HUES48 (cell line): ENCODE measurements around the gene HEMGN.
"Not testable (repeated sequence)": the region's sequence is repeated elsewhere in the genome, so short reads cannot be mapped to it uniquely, and the experiment has no call there.

Source experiments
- H3K27ac ChIP-seq: one replicate; pipeline ENCODE4 v1.7.0; 2013; ENCODE audit warnings: low read depth, low read length, inconsistent platforms
- H3K27me3 ChIP-seq: 2 replicates; pipeline ENCODE4 v1.6.1; 2013; ENCODE audit warnings: mild to moderate bottlenecking, low read length; ENCODE audit not compliant: control insufficient read depth, insufficient read depth
- H3K36me3 ChIP-seq: 2 replicates; pipeline ENCODE4 v1.6.1; 2013; ENCODE audit warnings: low read length; ENCODE audit not compliant: control insufficient read depth, insufficient read depth
- H3K4me1 ChIP-seq: 2 replicates; pipeline ENCODE4 v1.6.1; 2013; ENCODE audit warnings: mild to moderate bottlenecking, low read length; ENCODE audit not compliant: control insufficient read depth, insufficient read depth
- H3K4me3 ChIP-seq: 2 replicates; pipeline ENCODE4 v1.5.1; 2013; ENCODE audit warnings: mild to moderate bottlenecking, low read depth, low read length
- H3K9ac ChIP-seq: 2 replicates; pipeline ENCODE4 v1.6.1; 2013; ENCODE audit warnings: mild to moderate bottlenecking, low read depth, low read length, moderate library complexity
- H3K9me3 ChIP-seq: 2 replicates; pipeline ENCODE4 v1.6.1; 2013; ENCODE audit warnings: low read length; ENCODE audit not compliant: control insufficient read depth, insufficient read depth

Gene HEMGN

GRCh38 chr9:97962136-97962535, 24.2 kb upstream of the HEMGN start:
- Histone ChIP-seq H3K27me3 (peaks cover 20% of the 10 kb centered on the region), H3K4me3 (no peak overlapping the region), H3K36me3 (no peaks in the 10 kb centered on the region), H3K4me1 (no peaks in the 10 kb centered on the region), H3K27ac (no peak overlapping the region), H3K9me3 (no peaks in the 10 kb centered on the region), H3K9ac (no peak overlapping the region)

DNA sequence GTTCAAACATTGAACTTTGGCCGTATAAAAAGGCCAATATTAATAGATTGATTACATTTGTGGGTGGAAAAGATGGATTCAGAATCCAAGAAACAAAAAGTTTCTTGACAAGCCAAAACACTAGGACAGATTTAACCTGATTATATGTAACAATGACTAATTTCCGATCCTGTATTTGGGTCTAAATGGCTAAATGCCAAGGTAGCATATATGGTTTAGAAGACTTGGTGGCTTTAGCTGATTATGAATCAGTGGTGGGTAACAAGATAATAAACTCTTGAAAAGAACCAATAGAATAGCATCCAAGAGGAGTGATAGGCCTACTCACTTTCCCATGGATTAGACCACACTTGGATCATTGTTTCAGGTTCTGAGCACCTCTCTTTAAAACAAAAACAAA, 23.4 kb upstream of the HEMGN start:
- Histone ChIP-seq H3K27me3 (peaks cover 20% of the 10 kb centered on the region), H3K4me3 (no peak overlapping the region), H3K27ac (no peak overlapping the region), H3K36me3 (no peaks in the 10 kb centered on the region), H3K9me3 (no peaks in the 10 kb centered on the region), H3K4me1 (no peaks in the 10 kb centered on the region), H3K9ac (no peak overlapping the region)

DNA sequence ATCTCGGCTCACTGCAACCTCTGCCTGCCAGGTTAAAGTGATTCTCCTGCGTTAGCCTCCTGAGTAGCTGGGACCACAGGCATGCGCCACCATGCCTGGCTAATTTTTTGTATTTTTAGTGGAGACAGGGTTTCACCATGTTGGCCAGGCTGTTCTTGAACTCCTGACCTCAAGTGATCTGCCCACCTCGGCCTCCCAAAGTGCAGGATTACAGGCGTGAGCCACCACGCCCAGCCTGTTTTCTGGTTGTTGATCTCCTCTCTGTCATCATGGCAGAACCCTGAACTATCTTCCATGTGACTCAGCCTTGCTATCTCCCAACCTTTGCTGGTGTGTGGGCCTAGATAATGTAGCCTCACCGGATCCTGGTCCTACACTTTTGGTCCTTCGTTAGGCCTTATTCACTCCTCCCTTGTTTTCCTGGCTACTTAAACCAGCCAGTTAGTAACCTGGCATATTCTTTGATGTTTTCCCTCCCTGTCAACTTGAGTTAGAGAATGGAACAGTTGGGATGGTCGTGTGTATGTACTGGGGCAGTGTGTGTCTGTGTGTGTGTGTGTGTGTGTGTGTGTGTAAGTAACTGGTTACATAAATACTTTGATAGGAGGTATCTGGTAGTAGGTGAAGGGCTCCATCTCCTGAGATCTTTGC, 22.8 kb upstream of the HEMGN start:
- not testable (repeated sequence) for H3K4me1 ChIP-seq, H3K9me3 ChIP-seq, H3K27ac ChIP-seq, H3K4me3 ChIP-seq, H3K9ac ChIP-seq, H3K36me3 ChIP-seq
- peaks cover 18% of the 10 kb centered on the region for H3K27me3 ChIP-seq

GRCh38 chr9:97959585-97959984, 21.6 kb upstream of the HEMGN start:
- H3K27me3 ChIP-seq = peaks cover 5% of the 10 kb centered on the region
- H3K4me1 ChIP-seq = no peaks in the 10 kb centered on the region
- H3K9me3 ChIP-seq = no peaks in the 10 kb centered on the region
- no peaks in the 10 kb centered on the region for H3K36me3 ChIP-seq
- no peak overlapping the region for H3K4me3 ChIP-seq
- no peak overlapping the region for H3K9ac ChIP-seq
- H3K27ac ChIP-seq = no peak overlapping the region

GRCh38 chr9:97958812-97959511, 21.0 kb upstream of the HEMGN start:
- H3K27me3 ChIP-seq = no peaks in the 10 kb centered on the region; the same call in 1 of the 2 replicates
- H3K9ac ChIP-seq = no peak overlapping the region
- no peaks in the 10 kb centered on the region for H3K4me1 ChIP-seq
- H3K36me3 ChIP-seq = no peaks in the 10 kb centered on the region
- H3K9me3 ChIP-seq = no peaks in the 10 kb centered on the region
- no peak overlapping the region for H3K27ac ChIP-seq
- H3K4me3 ChIP-seq = no peak overlapping the region

DNA sequence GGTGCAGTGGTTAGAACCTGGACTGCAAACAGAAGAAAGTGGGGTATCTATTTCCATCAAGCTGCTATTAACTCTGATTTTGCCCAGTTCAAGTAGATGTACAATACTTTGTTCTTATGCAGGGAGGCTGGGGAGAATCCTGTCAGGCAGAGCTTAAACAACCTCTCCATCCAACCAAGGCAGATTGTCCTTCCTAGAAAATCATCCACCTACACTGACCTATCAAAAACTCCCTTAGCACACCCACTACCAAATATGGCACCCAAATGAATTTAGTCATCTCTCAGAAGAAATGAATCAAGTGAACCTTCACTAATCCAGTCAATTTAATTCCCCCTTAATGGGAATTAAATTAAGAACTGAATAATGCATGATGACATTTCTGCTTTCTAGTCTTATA, 18.4 kb upstream of the HEMGN start:
- Histone ChIP-seq H3K9ac (no peak overlapping the region), H3K4me3 (no peak overlapping the region), H3K36me3 (no peaks in the 10 kb centered on the region), H3K27ac (no peak overlapping the region), H3K9me3 (0 out of 2 replicates have a peak, but pooled peaks cover 2% of the 10 kb centered on the region), H3K4me1 (no peaks in the 10 kb centered on the region), H3K27me3 (no peaks in the 10 kb centered on the region; the same call in 1 of the 2 replicates)

DNA sequence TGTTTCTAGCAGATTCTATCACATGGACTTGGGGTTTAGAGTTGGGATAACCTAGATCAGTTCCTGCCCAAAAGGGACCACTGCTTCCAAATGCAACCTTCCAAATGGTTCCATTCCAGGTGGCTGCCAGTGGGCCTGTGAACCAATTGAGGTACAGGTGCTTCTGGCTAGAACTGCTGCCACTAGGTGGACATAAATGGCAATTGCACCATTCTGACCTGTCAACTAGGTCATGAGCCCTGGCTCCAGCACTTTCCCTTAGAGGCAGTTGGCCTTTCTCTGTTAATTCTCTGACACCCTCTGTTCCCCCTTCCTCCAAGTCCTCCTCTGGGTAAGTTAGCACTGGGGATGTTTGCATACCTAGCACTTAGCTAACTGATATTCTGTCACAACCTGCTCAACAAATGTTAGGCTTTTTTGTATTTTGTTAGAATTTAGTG, 16.6 kb upstream of the HEMGN start:
- no peak overlapping the region for H3K4me3 ChIP-seq
- H3K9ac ChIP-seq = no peak overlapping the region
- no peak overlapping the region for H3K27ac ChIP-seq
- H3K27me3 ChIP-seq = no peaks in the 10 kb centered on the region
- H3K9me3 ChIP-seq = peaks cover 7% of the 10 kb centered on the region; the same call in 1 of the 2 replicates
- H3K36me3 ChIP-seq = no peaks in the 10 kb centered on the region
- H3K4me1 ChIP-seq = no peaks in the 10 kb centered on the region

GRCh38 chr9:97950873-97951272, 12.9 kb upstream of the HEMGN start:
- not testable (repeated sequence) for H3K36me3 ChIP-seq, H3K9me3 ChIP-seq, H3K9ac ChIP-seq, H3K4me3 ChIP-seq, H3K27me3 ChIP-seq, H3K4me1 ChIP-seq, H3K27ac ChIP-seq

DNA sequence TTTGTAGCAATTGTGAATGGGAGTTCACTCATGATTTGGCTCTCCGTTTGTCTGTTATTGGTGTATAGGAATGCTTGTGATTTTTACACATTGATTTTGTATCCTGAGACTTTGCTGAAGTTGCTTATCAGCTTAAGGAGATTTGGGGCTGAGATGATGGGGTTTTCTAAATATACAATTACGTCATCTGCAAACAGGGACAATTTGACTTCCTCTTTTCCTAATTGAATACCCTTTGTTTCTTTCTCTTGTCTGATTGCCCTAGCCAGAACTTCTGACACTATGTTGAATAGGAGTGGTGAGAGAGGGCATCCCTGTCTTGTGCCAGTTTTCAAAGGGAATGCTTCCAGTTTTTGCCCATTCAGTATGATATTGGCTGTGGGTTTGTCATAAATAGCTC, 9.1 kb upstream of the HEMGN start:
- H3K4me1 ChIP-seq, H3K9ac ChIP-seq, H3K9me3 ChIP-seq, H3K4me3 ChIP-seq, H3K27ac ChIP-seq, H3K36me3 ChIP-seq: not testable (repeated sequence)
- peaks cover 19% of the 10 kb centered on the region for H3K27me3 ChIP-seq

- not testable (repeated sequence) for H3K9me3 ChIP-seq, H3K36me3 ChIP-seq, H3K9ac ChIP-seq, H3K4me3 ChIP-seq, H3K27ac ChIP-seq, H3K4me1 ChIP-seq
- peaks cover 35% of the 10 kb centered on the region for H3K27me3 ChIP-seq
Observed at GRCh38 chr9:97945470-97945869, 7.5 kb upstream of the HEMGN start.

- no peak overlapping the region for H3K4me3 ChIP-seq
- no peaks in the 10 kb centered on the region for H3K9me3 ChIP-seq
- no peaks in the 10 kb centered on the region for H3K36me3 ChIP-seq
- no peaks in the 10 kb centered on the region for H3K4me1 ChIP-seq
- H3K27ac ChIP-seq = no peak overlapping the region
- H3K27me3 ChIP-seq = peaks cover 43% of the 10 kb centered on the region
- H3K9ac ChIP-seq = no peak overlapping the region
Observed at GRCh38 chr9:97944612-97945011, 6.6 kb upstream of the HEMGN start.
